Epithelial cell of esophagus (primary cell): Measurements from ENCODE around the gene TRPV4.

Experiments
- DNase-seq: peaks from one replicate; pipeline ENCODE4 v3.0.0; 2010; ENCODE audit warnings: low read depth
- H3K4me3 ChIP-seq: 2 replicates; pipeline ENCODE4 v1.5.1; 2011; ENCODE audit warnings: mild to moderate bottlenecking, low read length, control low read depth
- TF ChIP-seq, protein P1 (sequence below): IDR thresholded peaks from 2 replicates; pipeline ENCODE4 v1.5.1; 2011; ENCODE audit warnings: low read depth, mild to moderate bottlenecking, low read length, control low read depth, inconsistent platforms; ENCODE audit not compliant: insufficient read depth; ENCODE audit errors: missing control alignments

The TRPV4 gene

DNA sequence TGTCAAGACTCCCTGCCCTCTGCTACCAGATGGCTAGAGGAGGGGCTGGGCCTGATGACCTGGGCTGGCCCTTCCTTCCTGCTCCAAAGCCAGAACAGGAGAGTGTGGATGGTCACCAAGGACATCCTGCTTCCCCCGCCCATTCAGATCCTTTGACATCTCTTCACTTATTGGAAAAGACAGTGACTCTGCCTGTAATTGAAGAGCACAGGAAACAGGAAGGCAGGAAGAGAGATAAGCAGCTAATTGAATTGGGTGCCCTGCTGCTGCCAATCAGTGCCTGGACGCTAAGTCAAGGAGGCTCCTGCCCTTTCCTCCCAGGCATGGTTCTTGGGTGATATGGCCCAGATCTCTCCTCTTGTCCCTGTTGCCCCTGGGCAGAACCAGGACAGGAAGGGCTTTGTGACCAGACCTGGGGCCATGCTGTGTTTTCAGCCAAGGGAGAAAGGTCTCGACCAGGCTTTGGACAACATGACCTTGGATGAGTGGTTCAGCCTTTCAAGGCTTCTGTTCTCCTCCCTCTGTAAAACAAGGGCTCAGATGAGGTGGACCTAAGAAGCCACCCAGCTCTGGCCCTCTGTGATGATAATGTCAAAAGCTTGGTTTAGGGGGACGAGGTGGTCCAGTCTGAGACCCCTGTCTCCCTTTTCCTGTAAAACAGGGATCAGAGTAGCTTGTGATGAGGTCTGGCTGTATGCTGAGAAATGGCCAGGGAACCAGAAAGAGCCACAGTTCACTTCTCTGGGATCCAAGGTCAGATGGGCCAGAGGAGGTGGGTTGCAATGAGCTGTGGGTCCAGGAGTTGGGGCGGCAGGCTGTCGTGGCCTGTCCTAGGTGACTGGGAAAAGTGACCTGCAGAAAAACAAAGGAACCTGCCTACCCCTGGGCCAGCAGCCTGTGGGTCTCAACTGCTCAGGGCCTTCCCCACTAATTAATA, 80.8 kb downstream of the TRPV4 start:
- no peak overlapping the region for H3K4me3 ChIP-seq
- DNase-seq, result no peak
- TF ChIP-seq, protein P1, sequence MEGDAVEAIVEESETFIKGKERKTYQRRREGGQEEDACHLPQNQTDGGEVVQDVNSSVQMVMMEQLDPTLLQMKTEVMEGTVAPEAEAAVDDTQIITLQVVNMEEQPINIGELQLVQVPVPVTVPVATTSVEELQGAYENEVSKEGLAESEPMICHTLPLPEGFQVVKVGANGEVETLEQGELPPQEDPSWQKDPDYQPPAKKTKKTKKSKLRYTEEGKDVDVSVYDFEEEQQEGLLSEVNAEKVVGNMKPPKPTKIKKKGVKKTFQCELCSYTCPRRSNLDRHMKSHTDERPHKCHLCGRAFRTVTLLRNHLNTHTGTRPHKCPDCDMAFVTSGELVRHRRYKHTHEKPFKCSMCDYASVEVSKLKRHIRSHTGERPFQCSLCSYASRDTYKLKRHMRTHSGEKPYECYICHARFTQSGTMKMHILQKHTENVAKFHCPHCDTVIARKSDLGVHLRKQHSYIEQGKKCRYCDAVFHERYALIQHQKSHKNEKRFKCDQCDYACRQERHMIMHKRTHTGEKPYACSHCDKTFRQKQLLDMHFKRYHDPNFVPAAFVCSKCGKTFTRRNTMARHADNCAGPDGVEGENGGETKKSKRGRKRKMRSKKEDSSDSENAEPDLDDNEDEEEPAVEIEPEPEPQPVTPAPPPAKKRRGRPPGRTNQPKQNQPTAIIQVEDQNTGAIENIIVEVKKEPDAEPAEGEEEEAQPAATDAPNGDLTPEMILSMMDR, result no peak

DNA sequence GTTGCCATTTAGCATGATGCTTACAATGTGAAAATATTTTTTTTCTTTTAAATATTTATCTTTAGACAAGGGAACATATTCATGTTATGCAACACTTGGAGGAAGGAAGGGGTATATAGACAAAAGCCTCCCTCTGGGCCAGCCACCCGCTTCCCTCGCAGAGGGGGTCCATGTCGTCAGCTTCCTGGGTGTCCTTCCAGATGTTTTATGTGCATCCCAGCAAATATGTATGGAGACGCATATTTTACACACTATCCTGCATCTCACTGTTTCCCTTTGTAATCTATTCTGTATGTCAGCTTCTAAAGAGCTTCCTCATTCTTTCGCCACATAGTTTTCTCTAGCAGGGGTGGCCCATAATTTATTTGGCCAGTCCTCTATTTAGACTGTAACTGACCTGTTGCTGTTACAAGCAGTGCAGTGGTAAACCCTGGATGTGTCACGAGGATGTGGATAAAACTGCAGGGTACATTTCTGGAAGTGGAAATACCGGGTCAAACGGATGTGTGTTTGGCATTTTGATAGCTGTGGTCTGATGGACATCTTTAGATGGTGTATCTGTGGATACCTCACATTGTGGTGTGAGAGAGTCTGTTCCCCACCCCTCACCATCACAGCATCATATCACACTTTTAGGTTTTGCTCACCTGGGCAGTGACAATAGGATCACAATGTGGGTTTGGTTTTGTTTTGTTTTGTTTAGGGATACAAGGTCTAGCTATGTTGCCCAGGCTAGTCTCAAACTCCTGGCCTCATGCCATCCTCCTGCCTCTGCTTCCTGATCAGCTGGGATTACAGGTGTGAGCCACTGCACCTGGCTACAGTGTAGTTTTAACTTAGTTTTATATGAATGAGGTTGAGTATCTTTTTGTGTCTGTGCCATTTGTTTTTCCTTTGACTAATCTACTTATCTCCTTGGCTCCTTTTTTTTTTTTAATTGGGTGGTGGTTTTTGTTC, 87.9 kb downstream of the TRPV4 start:
- peak; percentile 24 for DNase-seq
- H3K4me3 ChIP-seq, result no peak overlapping the region
- TF ChIP-seq, protein P1, result no peak

DNA sequence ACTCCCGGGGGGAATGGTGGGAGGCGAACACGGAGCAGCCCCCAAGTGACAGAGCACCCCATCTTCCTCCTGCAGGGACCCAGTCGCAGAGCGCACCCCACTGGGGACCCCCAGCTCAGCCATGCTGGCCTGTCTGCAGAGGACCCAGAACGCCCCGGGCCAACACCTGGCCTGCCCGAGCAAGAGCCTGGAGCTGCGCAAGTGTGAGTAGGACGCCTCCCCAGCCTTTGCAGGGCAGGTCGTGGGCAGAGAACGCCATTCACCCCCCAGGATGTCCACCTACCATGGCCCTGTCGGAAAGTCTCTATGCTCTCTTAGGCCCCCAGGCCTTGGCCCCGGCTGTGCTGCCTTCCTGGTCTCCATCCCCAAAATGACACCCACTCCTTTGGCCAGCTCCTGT, 89.2 kb downstream of the TRPV4 start:
- TF ChIP-seq, protein P1, result no peak
- DNase-seq, result no peak
- no peak overlapping the region for H3K4me3 ChIP-seq

DNA sequence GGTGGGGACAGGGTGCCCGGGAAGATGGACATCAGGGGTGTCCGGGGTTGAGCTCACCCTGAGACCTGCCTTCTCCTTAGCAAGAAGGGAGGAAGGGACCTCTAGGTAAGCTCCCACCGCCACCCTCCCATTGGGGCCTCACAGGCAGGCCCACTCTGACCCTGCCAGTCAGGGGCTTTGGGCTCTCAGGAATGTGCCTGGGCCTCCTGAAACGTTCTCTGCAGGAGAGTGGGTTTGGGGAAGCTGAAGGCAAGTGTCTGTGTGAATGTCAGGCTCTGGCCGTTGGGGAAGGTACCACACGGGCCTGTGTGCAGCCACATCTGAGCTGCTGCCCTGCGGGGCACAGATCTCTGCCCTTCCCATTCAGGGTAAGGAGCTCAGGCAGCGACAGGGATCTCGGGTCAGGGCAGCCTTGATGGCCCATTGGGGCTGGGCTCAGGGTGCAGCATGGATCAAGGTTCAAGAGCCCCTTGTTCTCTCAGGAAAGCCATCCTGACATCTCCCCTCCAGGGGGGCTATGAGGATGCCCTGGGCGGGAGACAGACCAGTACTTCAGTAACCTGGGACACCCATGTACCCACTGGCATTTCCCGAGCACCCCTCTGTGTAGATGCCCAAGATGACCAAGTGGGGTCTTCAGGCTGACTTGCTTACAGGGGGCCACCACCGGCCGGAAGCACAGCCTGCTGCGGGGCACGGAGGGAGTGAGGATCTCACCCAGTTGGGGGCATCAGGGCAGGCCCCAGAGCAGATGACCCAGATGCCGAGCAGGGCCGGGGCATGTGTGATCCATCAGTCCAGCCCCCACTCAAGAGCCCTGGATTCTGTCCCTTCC, 89.9 kb downstream of the TRPV4 start:
- TF ChIP-seq, protein P1, result no peak
- DNase-seq, result no peak
- H3K4me3 ChIP-seq, result no peak overlapping the region

DNA sequence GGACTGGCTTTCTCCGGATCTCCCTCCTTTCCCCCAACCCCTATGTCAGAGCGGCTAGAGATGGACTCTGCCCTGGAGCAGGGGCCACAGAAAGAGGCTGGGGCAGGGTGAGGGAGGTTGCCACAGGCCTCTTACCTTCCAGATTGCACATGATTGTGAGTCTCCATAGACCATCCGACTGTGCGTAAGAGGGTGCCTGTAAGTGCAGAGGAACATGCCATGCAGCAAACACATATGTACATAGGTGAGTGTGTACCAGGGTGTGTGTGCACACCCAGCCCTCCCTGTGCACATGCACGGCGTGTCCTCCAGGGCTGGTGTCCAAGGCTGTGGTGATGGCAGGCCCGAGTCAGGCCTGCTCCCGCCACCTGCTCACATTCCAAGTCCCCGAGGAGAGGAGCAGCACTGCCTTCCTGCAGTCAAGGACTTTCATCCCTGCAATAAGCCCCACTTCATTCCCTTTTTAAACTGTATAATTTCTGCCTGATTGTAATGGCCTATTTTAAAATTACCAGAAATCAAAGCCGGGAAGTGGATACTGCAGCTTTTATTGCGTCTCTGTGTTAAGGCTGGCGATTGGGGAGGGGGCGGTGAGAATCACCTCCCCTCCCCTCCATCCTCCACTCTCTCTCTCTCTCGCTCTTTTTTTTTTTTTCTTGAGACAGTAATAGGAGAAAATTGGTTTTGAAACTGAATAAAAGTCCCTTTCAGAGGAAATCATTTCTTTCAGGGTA, 91.1 kb downstream of the TRPV4 start:
- DNase-seq, result no peak
- TF ChIP-seq, protein P1, result no peak
- no peak overlapping the region for H3K4me3 ChIP-seq
